Mesenchymal stem cell (in vitro differentiated cells and primary cell): ENCODE measurements around the gene AUTS2.
A peak's percentile ranks its signal among the peaks of the same experiment; 100 is the strongest.

Experiments used
- DNase-seq: peaks from one replicate; pipeline ENCODE4 v3.0.0-alpha.2; 2013
- H2AFZ ChIP-seq: one replicate; pipeline ENCODE4 v1.6.1; 2013; ENCODE audit warnings: low read depth, mild to moderate bottlenecking, control low read depth, inconsistent platforms, low read length, moderate library complexity
- H2AK5ac ChIP-seq: 2 replicates; pipeline ENCODE4 v1.6.1; 2013; ENCODE audit warnings: low read length, moderate library complexity, mild to moderate bottlenecking, inconsistent platforms; ENCODE audit not compliant: severe bottlenecking
- H2BK120ac ChIP-seq: one replicate; pipeline ENCODE4 v1.6.1; 2013; ENCODE audit warnings: low read depth, mild to moderate bottlenecking, inconsistent platforms, low read length, moderate library complexity
- H2BK12ac ChIP-seq, 2 experiments: one replicate each; pipeline ENCODE4 v1.6.1; 2013; ENCODE audit warnings: inconsistent platforms in 2 of 2, low read length in 2 of 2, mild to moderate bottlenecking in 2 of 2, moderate library complexity in 2 of 2, control low read depth in 1 of 2
- H2BK15ac ChIP-seq: one replicate; pipeline ENCODE4 v1.6.1; 2013; ENCODE audit warnings: mild to moderate bottlenecking, low read depth, inconsistent platforms; ENCODE audit not compliant: poor library complexity, severe bottlenecking
- H2BK5ac ChIP-seq: 2 replicates; pipeline ENCODE4 v1.6.1; 2013; ENCODE audit warnings: low read depth, mild to moderate bottlenecking, low read length, control low read depth, inconsistent platforms; ENCODE audit not compliant: poor library complexity, severe bottlenecking
- H3K14ac ChIP-seq, 2 experiments: one replicate each; pipeline ENCODE4 v1.6.1; 2013; ENCODE audit warnings: inconsistent platforms in 2 of 2, low read length in 2 of 2, control low read depth in 1 of 2, mild to moderate bottlenecking in 1 of 2, moderate library complexity in 1 of 2
- H3K18ac ChIP-seq, 2 experiments: one replicate each; pipeline ENCODE4 v1.6.1; 2013; ENCODE audit warnings: inconsistent platforms in 2 of 2, low read length in 2 of 2, control low read depth in 1 of 2, low read depth in 1 of 2, mild to moderate bottlenecking in 1 of 2
- H3K23ac ChIP-seq, 2 experiments: one replicate each; pipeline ENCODE4 v1.6.1; 2013; ENCODE audit warnings: inconsistent platforms in 2 of 2, low read length in 2 of 2, mild to moderate bottlenecking in 2 of 2, moderate library complexity in 2 of 2, control low read depth in 1 of 2
- H3K27ac ChIP-seq: 2 replicates; pipeline ENCODE4 v1.5.1; 2013; ENCODE audit warnings: mild to moderate bottlenecking, moderate library complexity, low read length, control low read depth, inconsistent platforms; ENCODE audit not compliant: poor library complexity, severe bottlenecking
- H3K27me3 ChIP-seq, 2 experiments: 2 replicates each; pipeline versions ENCODE4 v1.6.1 to v1.7.0; 2013; ENCODE audit warnings: low read length in 2 of 2, mild to moderate bottlenecking in 2 of 2, moderate library complexity in 2 of 2, control low read depth in 1 of 2, inconsistent platforms in 1 of 2; ENCODE audit not compliant: control insufficient read depth in 1 of 2, insufficient read depth in 1 of 2
- H3K36me3 ChIP-seq, 2 experiments: 2 replicates each; pipeline versions ENCODE4 v1.6.1 to v1.7.0; 2013; ENCODE audit warnings: low read length in 2 of 2, control low read depth in 1 of 2, inconsistent platforms in 1 of 2, low read depth in 1 of 2, mild to moderate bottlenecking in 1 of 2; ENCODE audit not compliant: insufficient read depth in 2 of 2, control insufficient read depth in 1 of 2
- H3K4ac ChIP-seq, 2 experiments: one replicate each; pipeline ENCODE4 v1.6.1; 2013; ENCODE audit warnings: inconsistent platforms in 2 of 2, low read length in 2 of 2, mild to moderate bottlenecking in 2 of 2, moderate library complexity in 2 of 2, control low read depth in 1 of 2, low read depth in 1 of 2
- H3K4me1 ChIP-seq: 2 replicates; pipeline ENCODE4 v1.6.1; 2013; ENCODE audit warnings: low read depth, low read length, control low read depth; ENCODE audit not compliant: control insufficient read depth, insufficient read depth
- H3K4me2 ChIP-seq: 2 replicates; pipeline ENCODE4 v1.6.1; 2013; ENCODE audit warnings: low read length, mild to moderate bottlenecking, inconsistent platforms; ENCODE audit not compliant: poor library complexity, severe bottlenecking
- H3K4me3 ChIP-seq, 2 experiments: 2 replicates each; pipeline versions ENCODE4 v1.5.1 to v1.7.0; 2013; ENCODE audit warnings: low read length in 2 of 2, mild to moderate bottlenecking in 2 of 2, control low read depth in 1 of 2, low read depth in 1 of 2; ENCODE audit not compliant: insufficient read depth in 1 of 2
- H3K79me1 ChIP-seq: replicated peaks from 2 replicates; pipeline ENCODE4 v1.6.1; 2013; ENCODE audit warnings: mild to moderate bottlenecking, control low read depth, low read length, inconsistent platforms; ENCODE audit not compliant: poor library complexity, severe bottlenecking
- H3K9ac ChIP-seq: 2 replicates; pipeline ENCODE4 v1.7.0; 2013; ENCODE audit warnings: mild to moderate bottlenecking, low read length, moderate library complexity
- H3K9me3 ChIP-seq: 2 replicates; pipeline ENCODE4 v1.7.0; 2013; ENCODE audit warnings: mild to moderate bottlenecking, low read length; ENCODE audit not compliant: control insufficient read depth
- H4K8ac ChIP-seq: one replicate; pipeline ENCODE4 v1.6.1; 2013; ENCODE audit warnings: inconsistent platforms, mild to moderate bottlenecking, low read length, moderate library complexity
- H4K91ac ChIP-seq: one replicate; pipeline ENCODE4 v1.6.1; 2013; ENCODE audit warnings: mild to moderate bottlenecking, low read length, inconsistent platforms
- WGBS: methylation state at CpG from one replicate; pipeline ENCODE4 v1.1.7; 2013; ENCODE audit warnings: mixed read lengths; 5-methylcytosine and 5-hydroxymethylcytosine counted together

Gene AUTS2

DNA sequence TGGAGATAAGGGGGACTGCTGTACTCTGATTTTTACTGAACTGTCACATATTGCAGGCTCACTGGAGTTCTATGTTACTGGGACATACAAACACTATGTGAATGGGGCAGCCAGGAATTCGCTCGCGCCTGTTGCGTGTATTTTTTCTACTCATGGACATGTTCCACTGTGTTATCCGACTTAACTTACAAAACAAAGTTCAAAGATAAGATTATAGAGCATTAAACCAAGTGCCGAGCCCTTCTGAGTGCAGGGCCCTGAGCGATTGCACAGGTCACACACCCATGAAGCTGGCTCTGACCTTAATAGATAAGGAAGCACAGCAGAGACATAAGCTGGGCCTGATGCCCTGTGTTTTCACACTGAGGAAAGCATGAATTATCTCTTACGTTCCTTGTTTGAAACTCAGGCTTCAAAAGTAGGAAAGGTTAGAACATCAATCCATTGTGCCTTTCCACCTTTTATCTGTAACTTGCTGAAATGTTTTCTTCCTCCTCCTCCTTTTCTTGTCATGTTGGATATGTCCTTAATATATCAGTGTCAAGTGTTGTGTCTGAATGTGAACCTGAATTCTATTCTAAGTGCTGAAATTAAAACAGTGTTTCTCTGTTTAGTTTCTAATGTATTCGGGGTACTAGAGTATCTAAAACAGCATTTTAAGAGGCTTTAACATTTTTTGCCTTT is 273.8 kb downstream of the AUTS2 start:
- DNase-seq: no peak
- Histone ChIP-seq H2BK15ac (no peak overlapping the region), H3K27me3 (no peaks in the 10 kb centered on the region), H2BK120ac (no peak overlapping the region), H3K36me3 (no peaks in the 10 kb centered on the region), H4K91ac (no peak overlapping the region), H2BK12ac (no peak overlapping the region), H3K27ac (no peak overlapping the region), H3K14ac (no peak overlapping the region), H3K4me1 (peaks cover 3% of the 10 kb centered on the region), H3K23ac (no peak overlapping the region), H3K4me2 (no peak overlapping the region), H3K4ac (no peak overlapping the region), H4K8ac (no peak overlapping the region), H3K18ac (no peak overlapping the region), H3K9me3 (no peaks in the 10 kb centered on the region), H3K9ac (peak overlapping the region; percentile 69), H3K4me3 (peak overlapping the region in 1 of 2 experiments; percentile 40), H2AK5ac (no peak overlapping the region), H3K79me1 (peaks cover 12% of the 10 kb centered on the region), H2BK5ac (no peak overlapping the region), H2AFZ (no peak overlapping the region)
- WGBS: 68% methylated on average over 8 of the region's 9 CpGs

DNA sequence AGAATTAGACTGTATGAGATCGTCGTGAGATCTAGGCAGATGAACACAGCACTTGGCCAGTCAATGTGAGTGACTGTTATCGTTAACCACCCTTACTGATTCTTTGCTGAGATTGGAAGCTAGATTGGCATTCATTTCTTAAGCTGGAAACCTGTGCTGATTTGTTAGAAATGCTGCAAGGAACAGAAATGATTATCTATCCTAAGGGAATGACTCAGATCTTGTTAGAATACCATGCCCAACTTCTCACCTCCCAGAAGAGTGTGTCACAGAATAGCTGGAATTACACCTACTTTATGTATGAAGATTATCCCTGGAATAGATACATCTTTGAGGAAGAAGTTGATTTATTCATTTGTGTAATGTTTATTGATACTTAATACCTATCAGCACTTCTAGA is 275.2 kb downstream of the AUTS2 start:
- H3K14ac ChIP-seq: no peak overlapping the region
- peaks cover 3% of the 10 kb centered on the region for H3K4me1 ChIP-seq
- H2BK120ac ChIP-seq: no peak overlapping the region
- H3K18ac ChIP-seq: no peak overlapping the region
- no peak overlapping the region for H2AK5ac ChIP-seq
- H2AFZ ChIP-seq: no peak overlapping the region
- H2BK12ac ChIP-seq: no peak overlapping the region
- 100% methylated on average over 3 of the region's 3 CpGs for WGBS
- DNase-seq: no peak
- no peaks in the 10 kb centered on the region for H3K36me3 ChIP-seq
- no peak overlapping the region for H2BK15ac ChIP-seq
- H2BK5ac ChIP-seq: no peak overlapping the region
- no peak overlapping the region for H4K8ac ChIP-seq
- no peak overlapping the region for H3K4ac ChIP-seq
- no peaks in the 10 kb centered on the region for H3K27me3 ChIP-seq
- H3K4me2 ChIP-seq: no peak overlapping the region
- H3K23ac ChIP-seq: no peak overlapping the region
- H4K91ac ChIP-seq: no peak overlapping the region
- no peaks in the 10 kb centered on the region for H3K9me3 ChIP-seq
- peaks cover 19% of the 10 kb centered on the region for H3K79me1 ChIP-seq
- no peak overlapping the region for H3K4me3 ChIP-seq
- no peak overlapping the region for H3K9ac ChIP-seq
- no peak overlapping the region for H3K27ac ChIP-seq

GRCh38 chr7:69878015-69878414 is 279.7 kb downstream of the AUTS2 start:
- peaks cover 24% of the 10 kb centered on the region for H3K79me1 ChIP-seq

DNA sequence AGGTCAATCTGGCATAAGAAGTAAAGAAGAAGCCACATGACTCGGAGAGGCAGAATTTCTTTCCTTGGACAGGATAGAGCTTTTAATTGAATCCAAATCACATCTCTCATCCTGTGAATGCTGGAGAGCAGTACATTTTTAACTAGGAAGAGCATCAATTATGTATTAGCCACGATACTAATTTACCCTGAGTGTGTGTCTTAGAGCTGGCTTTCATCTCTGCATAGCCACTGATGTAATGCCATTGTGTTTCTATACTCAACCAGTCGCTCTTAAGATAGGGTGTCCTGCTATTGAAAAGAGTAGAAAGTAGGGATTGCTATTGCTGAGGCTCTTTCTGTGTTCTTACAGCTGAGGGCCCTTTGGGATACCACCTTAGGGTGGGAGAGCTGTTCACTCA is 280.3 kb downstream of the AUTS2 start:
- WGBS: 95% methylated on average over 2 of the region's 3 CpGs
- Histone ChIP-seq H3K9me3 (no peaks in the 10 kb centered on the region), H3K23ac (no peak overlapping the region), H2BK15ac (no peak overlapping the region), H3K79me1 (peaks cover 25% of the 10 kb centered on the region), H3K4me2 (no peak overlapping the region), H3K9ac (no peak overlapping the region), H2BK120ac (no peak overlapping the region), H2AK5ac (no peak overlapping the region), H3K27me3 (no peaks in the 10 kb centered on the region), H3K4me3 (no peak overlapping the region), H2BK12ac (no peak overlapping the region), H3K4me1 (no peaks in the 10 kb centered on the region), H3K4ac (no peak overlapping the region), H4K91ac (no peak overlapping the region), H3K27ac (no peak overlapping the region), H2BK5ac (no peak overlapping the region), H3K36me3 (no peaks in the 10 kb centered on the region), H3K14ac (no peak overlapping the region), H3K18ac (no peak overlapping the region), H2AFZ (no peak overlapping the region), H4K8ac (no peak overlapping the region)
- no peak for DNase-seq

More at GRCh38 chr7:69878015-69878414, 279.7 kb downstream of the AUTS2 start:
- Histone ChIP-seq H4K8ac (no peak overlapping the region), H3K4me2 (no peak overlapping the region), H3K18ac (no peak overlapping the region), H3K9ac (no peak overlapping the region), H3K36me3 (no peaks in the 10 kb centered on the region), H3K9me3 (no peaks in the 10 kb centered on the region), H3K14ac (no peak overlapping the region), H3K27me3 (no peaks in the 10 kb centered on the region), H2AFZ (no peak overlapping the region), H3K4ac (no peak overlapping the region), H2BK15ac (no peak overlapping the region), H2AK5ac (no peak overlapping the region), H2BK120ac (no peak overlapping the region), H2BK12ac (no peak overlapping the region), H2BK5ac (no peak overlapping the region), H3K4me3 (no peak overlapping the region), H3K4me1 (no peaks in the 10 kb centered on the region), H3K27ac (no peak overlapping the region), H3K23ac (no peak overlapping the region), H4K91ac (no peak overlapping the region)
- WGBS: 75% methylated on average over 3 of the region's 3 CpGs
- DNase-seq: no peak
